DMS 273 (cell line): ENCODE results near the gene GHITM.
A peak's percentile ranks its signal among the peaks of the same experiment; 100 is the strongest.
"Not testable (repeated sequence)": the region's sequence is repeated elsewhere in the genome, so short reads cannot be mapped to it uniquely, and the experiment has no call there.

Source experiments
- DNase-seq: peaks from one replicate; lab custom pipeline; 2025; ENCODE audit not compliant: unreplicated experiment; lab: John Stamatoyannopoulos, UW

Gene GHITM

DNA sequence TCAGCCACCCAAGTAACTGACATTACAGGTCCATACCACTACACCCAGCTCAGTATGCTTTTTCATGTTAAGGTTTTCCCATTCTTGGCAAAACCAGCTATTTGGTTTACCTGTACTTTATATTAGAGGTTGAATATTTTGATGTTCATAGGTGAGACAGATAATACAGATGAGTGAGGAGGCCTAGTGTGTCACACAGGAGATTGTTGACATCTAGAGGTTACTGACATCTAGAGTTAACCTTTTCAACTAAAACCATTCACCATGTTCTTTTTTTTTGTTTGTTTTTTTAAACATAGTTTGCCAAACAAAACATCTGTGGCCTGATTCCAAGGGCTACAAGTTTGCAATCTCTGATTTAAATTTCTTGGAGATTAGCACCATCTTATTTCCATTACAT, 8.0 kb downstream of the GHITM start:
- no peak for DNase-seq

- peak; percentile 54 for DNase-seq
These were observed 8.8 kb downstream of the GHITM start for GRCh38 chr10:84148006-84148597.

DNA sequence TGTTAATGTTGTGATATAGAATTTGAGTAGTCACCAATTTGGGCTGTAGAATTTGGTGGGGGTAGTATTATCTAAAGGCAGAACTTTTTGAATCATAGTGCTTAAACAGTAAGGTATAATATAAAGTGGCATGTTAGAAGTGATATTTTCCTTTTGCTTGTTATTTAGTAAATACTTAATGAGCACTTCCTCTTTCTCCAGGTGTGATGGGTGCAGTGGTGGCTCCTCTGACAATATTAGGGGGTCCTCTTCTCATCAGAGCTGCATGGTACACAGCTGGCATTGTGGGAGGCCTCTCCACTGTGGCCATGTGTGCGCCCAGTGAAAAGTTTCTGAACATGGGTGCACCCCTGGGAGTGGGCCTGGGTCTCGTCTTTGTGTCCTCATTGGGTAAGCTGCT, 10.5 kb downstream of the GHITM start:
- no peak for DNase-seq

DNA sequence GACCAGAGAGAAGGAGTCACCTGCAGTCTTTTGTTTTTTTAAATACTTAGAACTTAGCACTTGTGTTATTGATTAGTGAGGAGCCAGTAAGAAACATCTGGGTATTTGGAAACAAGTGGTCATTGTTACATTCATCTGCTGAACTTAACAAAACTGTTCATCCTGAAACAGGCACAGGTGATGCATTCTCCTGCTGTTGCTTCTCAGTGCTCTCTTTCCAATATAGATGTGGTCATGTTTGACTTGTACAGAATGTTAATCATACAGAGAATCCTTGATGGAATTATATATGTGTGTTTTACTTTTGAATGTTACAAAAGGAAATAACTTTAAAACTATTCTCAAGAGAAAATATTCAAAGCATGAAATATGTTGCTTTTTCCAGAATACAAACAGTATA, 13.5 kb downstream of the GHITM start:
- no peak for DNase-seq

GRCh38 chr10:84155521-84155920, 16.2 kb downstream of the GHITM start:
- DNase-seq: no peak

DNA sequence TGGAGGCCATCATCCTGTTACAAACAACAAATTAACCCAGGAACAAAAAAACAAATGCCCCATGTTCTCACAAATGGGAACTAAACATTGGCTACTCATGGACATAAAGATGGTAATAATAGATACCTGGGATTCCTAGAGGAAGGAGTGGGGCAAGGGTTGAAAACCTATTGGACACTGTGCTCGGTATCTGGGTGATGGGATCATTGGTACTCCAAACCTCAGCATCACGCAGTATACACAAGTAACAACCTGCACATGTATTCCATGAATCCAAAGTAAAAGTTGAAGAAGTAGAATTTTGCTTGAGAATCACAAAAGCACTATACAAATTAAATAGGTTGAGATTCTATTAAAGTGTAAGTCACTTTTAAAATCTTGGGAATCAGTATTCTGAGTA, 16.7 kb downstream of the GHITM start:
- no peak for DNase-seq

- DNase-seq: no peak
These were observed 17.5 kb downstream of the GHITM start for GRCh38 chr10:84156768-84157167.

DNA sequence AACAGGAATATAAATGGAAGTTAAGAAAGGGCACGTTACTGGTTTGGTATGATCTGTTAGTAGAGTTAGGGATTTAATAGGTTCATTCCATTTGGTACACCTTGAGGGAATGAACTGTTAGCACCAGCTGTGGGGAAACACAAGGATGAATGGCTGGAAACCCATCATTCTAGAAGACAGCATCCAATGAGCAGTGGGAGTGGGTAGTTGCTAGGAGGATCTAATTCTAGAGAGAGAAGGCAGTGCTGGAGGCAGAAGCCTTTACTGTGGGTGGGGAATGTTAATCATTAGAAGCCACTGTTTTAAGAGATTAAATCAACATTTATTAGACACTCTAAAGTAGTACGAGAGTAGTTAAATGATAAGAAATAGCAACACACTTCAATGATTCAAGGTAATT, 18.8 kb downstream of the GHITM start:
- DNase-seq: peak; percentile 25

DNA sequence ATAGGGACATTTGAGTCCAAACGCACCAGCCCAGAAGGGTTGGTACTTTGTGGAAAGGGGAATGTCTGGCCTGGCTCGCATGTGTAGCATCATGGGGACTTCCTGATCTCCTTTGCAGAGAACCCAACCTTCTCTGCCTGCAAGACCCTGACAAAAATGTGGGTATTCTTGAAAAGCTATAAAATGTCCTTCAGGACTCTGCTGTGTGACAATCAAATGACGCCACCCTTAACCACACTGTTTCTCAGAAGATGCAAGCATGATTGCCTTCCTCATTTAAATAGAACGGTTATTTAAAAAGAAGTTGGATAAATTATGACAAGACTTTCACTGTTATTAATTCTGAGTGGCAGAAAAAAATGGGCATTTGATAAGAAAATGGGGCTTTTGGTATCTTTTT, 19.2 kb downstream of the GHITM start:
- DNase-seq: no peak

- DNase-seq: no peak
These were observed 19.9 kb downstream of the GHITM start for GRCh38 chr10:84159076-84159685.

DNA sequence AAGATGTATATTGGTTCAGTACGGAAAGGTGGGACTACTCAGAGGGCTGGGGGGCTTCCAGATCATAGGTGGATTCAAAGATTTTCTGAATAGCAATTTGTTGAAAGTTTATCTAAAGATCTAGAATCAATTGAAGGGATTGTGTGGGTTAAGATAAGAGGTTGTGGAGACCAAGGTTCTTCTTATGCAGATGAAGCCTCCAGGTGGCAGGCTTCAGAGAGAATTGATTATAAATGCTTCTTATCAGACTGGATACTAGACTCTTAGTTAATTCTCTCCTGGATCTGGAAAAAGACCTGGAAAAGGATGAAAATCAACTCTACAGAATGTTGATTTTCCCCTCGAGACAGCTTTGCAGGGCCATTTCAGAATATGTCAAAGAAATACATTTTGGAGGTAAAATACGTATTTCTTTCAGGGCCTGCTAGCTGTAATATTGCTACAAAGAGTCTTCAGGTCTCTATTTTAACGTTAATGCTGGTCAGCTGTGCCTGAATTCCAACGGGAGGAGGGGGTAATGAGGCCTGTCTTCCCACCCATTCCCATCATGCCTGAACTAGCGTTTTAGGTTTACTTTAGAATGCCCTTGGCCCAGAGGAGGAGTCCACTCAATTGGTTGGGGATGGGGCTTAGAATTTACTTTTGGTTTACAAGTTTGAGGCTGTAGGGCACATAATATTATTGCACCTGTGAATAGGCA, 21.5 kb downstream of the GHITM start:
- peak; percentile 1 for DNase-seq

DNA sequence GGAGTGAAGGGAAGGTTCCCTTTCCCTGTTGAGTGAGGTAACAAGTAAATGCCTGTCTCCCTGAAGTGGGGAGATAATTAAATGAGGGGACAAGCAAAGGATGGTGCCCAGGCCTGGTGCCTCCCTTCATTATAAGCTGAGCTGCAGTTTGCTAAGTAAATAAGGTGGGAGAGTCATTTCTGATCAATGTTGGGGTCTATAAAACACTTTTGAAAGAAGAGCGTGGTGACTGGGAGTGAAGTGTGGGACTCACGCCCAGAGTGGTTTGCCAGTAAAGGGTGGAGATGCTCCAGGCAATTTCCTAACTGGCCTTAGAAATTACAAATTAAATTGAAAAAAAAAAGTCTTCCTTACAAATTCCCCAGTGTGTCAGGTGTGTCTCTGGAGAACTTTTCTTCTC, 24.7 kb downstream of the GHITM start:
- no peak for DNase-seq

- no peak for DNase-seq
These were observed 25.1 kb downstream of the GHITM start for GRCh38 chr10:84164442-84164841.

- DNase-seq: no peak
These were observed 27.4 kb downstream of the GHITM start for GRCh38 chr10:84166620-84167288.

GRCh38 chr10:84167289-84167653, 28.0 kb downstream of the GHITM start:
- DNase-seq: not testable (repeated sequence)

- DNase-seq: not testable (repeated sequence)
These were observed 29.1 kb downstream of the GHITM start for GRCh38 chr10:84168382-84168781.

DNA sequence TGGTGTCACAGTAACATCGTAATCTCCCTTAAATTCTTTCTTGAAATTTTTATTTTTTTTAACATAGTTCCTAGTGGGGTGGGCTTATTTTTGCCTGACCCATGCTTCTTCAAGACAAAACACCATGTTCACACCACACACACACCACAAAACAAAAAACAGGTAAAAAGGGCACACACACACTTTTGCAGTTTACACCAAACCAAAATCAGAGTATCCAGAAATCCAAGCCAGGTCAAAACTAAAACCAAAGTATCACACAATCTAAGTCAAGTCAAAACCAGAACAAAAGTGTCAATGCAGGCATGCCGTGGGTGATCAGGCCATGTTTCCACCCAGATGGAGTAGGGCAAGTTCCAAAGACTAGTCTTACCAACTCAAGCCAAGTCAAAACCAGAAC, 31.9 kb downstream of the GHITM start:
- DNase-seq: not testable (repeated sequence)

DNA sequence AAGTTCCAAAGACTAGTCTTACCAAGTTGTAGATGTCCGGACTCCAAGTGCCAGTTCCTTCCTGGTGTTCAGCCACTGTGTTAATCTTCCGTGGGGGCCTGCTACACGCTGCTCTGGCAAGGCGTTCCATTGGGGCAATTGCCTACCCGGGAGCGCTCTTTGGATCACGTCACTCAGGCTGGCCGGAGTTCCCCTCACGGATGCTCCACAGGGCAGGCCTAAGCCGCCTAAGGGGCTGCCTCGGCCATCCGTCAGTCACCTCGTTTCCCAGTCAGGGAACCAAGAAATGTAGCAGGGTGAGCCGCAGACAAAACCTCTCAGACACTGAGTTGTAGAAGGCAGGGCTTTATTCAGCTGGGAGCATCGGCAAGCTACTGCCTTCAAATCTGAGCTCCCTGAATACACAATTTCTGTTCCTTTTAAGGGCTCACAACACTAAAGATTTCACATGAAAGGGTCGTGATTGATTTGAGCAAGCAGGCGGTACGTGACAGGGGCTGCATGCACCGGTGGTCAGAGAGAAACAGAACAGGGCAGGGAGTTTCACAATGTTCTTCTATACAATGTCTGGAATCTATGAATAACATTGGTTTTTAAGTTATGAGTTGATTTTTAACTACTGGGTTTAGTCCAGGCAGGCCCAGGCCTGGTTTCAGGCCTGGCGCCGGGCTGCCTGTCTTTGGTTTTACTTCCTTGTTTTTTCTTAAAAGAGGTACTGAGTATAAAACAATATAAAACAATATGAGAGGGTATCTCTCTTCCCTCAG, 32.6 kb downstream of the GHITM start:
- not testable (repeated sequence) for DNase-seq

GRCh38 chr10:84172467-84173356, 33.4 kb downstream of the GHITM start:
- no peak for DNase-seq

DNA sequence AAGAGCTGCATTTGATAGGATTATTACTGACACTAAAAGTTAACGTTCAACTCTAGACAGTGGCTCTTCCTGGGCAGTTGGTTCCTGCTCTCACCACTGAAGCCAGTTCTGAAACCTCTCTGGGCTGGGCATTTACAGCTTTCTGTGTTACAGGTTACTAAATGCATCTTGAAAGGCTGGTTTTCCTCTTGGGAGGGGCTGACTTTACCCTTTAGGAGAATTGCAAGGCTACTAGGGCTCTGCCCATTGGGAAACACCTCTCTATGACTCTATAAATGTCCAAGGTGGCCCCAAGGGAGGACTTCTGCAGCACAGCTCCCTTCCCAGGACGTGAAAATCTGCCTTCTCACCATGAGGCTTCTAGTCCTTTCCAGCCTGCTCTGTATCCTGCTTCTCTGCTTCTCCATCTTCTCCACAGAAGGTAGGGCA, 34.2 kb downstream of the GHITM start, which contains the start of gene GPR15LG:
GPR15LG (plus strand) TSS at position 301 of the 429 bp plus-strand sequence; CDS start at position 352, 51 bp downstream.
- DNase-seq: no peak
